ENCODE measurements around the gene SCN1B.

Gene SCN1B

GRCh38 chr19:35066691-35067563, 36.7 kb downstream of the SCN1B start:
- Histone ChIP-seq H4K20me1 (ENCODE audit: insufficient read depth, low read length) (no peaks in the 10 kb centered on the region), H3K4me2 (ENCODE audit: insufficient read depth, low read length) (no peak overlapping the region), H3K4me1 (ENCODE audit: insufficient read depth, low read length) (no peaks in the 10 kb centered on the region), H3K4me3 (ENCODE audit: low read depth in 1 of 2, low read length in 2 of 2) (no peak overlapping the region), H3K36me3 (ENCODE audit: insufficient read depth, low read length) (no peaks in the 10 kb centered on the region), H3K9ac (ENCODE audit: low read depth, low read length) (no peak overlapping the region), H3K27me3 (ENCODE audit: insufficient read depth, low read length, poor library complexity) (no peaks in the 10 kb centered on the region), H3K79me2 (ENCODE audit: insufficient read depth, low read length) (no peaks in the 10 kb centered on the region), H3K9me3 (ENCODE audit: insufficient read depth, low read length, severe bottlenecking) (no peaks in the 10 kb centered on the region), H2AFZ (ENCODE audit: low read depth, low read length) (no peak overlapping the region), H3K27ac (ENCODE audit: low read length) (no peak overlapping the region)
- peak; percentile 99 for ATAC-seq (ENCODE audit: insufficient read depth, low read depth)
- DNase-seq, result peak; percentile 84
- TF ChIP-seq CTCF (IDR thresholded peaks at IDR 0.05; ENCODE audit: borderline replicate concordance, extremely low read depth, low read length, poor library complexity, severe bottlenecking) (peak; percentile 94), EZH2 (IDR thresholded peaks at IDR 0.05; ENCODE audit: borderline replicate concordance, low read depth, low read length, severe bottlenecking) (no peak)

- no peaks in the 10 kb centered on the region for H3K36me3 ChIP-seq (ENCODE audit: insufficient read depth, low read length)
- no peak overlapping the region for H3K4me2 ChIP-seq (ENCODE audit: insufficient read depth, low read length)
- no peak for DNase-seq
- no peaks in the 10 kb centered on the region for H3K79me2 ChIP-seq (ENCODE audit: insufficient read depth, low read length)
- H2AFZ ChIP-seq (ENCODE audit: low read depth, low read length), result no peak overlapping the region
- H3K4me1 ChIP-seq (ENCODE audit: insufficient read depth, low read length), result no peaks in the 10 kb centered on the region
- no peak overlapping the region for H3K27ac ChIP-seq (ENCODE audit: low read length)
- ATAC-seq (ENCODE audit: insufficient read depth, low read depth), result no peak
- H3K27me3 ChIP-seq (ENCODE audit: insufficient read depth, low read length, poor library complexity), result no peaks in the 10 kb centered on the region
- H4K20me1 ChIP-seq (ENCODE audit: insufficient read depth, low read length), result no peaks in the 10 kb centered on the region
- no peak overlapping the region for H3K9ac ChIP-seq (ENCODE audit: low read depth, low read length)
- no peak overlapping the region for H3K4me3 ChIP-seq (ENCODE audit: low read depth in 1 of 2, low read length in 2 of 2)
- no peaks in the 10 kb centered on the region for H3K9me3 ChIP-seq (ENCODE audit: insufficient read depth, low read length, severe bottlenecking)
- no peak for TF ChIP-seq EZH2 (IDR thresholded peaks at IDR 0.05; ENCODE audit: borderline replicate concordance, low read depth, low read length, severe bottlenecking)
- no peak for TF ChIP-seq CTCF (IDR thresholded peaks at IDR 0.05; ENCODE audit: borderline replicate concordance, extremely low read depth, low read length, poor library complexity, severe bottlenecking)
Observed at GRCh38 chr19:35068941-35069634, 38.8 kb downstream of the SCN1B start.

- H3K9me3 ChIP-seq (ENCODE audit: insufficient read depth, low read length, severe bottlenecking), result no peaks in the 10 kb centered on the region
- no peaks in the 10 kb centered on the region for H4K20me1 ChIP-seq (ENCODE audit: insufficient read depth, low read length)
- H3K4me2 ChIP-seq (ENCODE audit: insufficient read depth, low read length), result no peak overlapping the region
- no peak overlapping the region for H2AFZ ChIP-seq (ENCODE audit: low read depth, low read length)
- no peak overlapping the region for H3K9ac ChIP-seq (ENCODE audit: low read depth, low read length)
- H3K79me2 ChIP-seq (ENCODE audit: insufficient read depth, low read length), result no peaks in the 10 kb centered on the region
- ATAC-seq (ENCODE audit: insufficient read depth, low read depth) (no peak), DNase-seq (no peak)
- H3K27me3 ChIP-seq (ENCODE audit: insufficient read depth, low read length, poor library complexity), result no peaks in the 10 kb centered on the region
- no peaks in the 10 kb centered on the region for H3K36me3 ChIP-seq (ENCODE audit: insufficient read depth, low read length)
- H3K4me3 ChIP-seq (ENCODE audit: low read depth in 1 of 2, low read length in 2 of 2), result no peak overlapping the region
- H3K4me1 ChIP-seq (ENCODE audit: insufficient read depth, low read length), result no peaks in the 10 kb centered on the region
- no peak for TF ChIP-seq EZH2 (IDR thresholded peaks at IDR 0.05; ENCODE audit: borderline replicate concordance, low read depth, low read length, severe bottlenecking)
- no peak for TF ChIP-seq CTCF (IDR thresholded peaks at IDR 0.05; ENCODE audit: borderline replicate concordance, extremely low read depth, low read length, poor library complexity, severe bottlenecking)
- H3K27ac ChIP-seq (ENCODE audit: low read length), result no peak overlapping the region
Observed at GRCh38 chr19:35069696-35070095, 39.4 kb downstream of the SCN1B start.

All from DND-41 (cell line).